NCI-H2107 (cell line): ENCODE results near the gene SMIM35.

Source experiments
- DNase-seq: peaks from one replicate; lab custom pipeline; 2025; lab: John Stamatoyannopoulos, UW

Gene SMIM35

DNA sequence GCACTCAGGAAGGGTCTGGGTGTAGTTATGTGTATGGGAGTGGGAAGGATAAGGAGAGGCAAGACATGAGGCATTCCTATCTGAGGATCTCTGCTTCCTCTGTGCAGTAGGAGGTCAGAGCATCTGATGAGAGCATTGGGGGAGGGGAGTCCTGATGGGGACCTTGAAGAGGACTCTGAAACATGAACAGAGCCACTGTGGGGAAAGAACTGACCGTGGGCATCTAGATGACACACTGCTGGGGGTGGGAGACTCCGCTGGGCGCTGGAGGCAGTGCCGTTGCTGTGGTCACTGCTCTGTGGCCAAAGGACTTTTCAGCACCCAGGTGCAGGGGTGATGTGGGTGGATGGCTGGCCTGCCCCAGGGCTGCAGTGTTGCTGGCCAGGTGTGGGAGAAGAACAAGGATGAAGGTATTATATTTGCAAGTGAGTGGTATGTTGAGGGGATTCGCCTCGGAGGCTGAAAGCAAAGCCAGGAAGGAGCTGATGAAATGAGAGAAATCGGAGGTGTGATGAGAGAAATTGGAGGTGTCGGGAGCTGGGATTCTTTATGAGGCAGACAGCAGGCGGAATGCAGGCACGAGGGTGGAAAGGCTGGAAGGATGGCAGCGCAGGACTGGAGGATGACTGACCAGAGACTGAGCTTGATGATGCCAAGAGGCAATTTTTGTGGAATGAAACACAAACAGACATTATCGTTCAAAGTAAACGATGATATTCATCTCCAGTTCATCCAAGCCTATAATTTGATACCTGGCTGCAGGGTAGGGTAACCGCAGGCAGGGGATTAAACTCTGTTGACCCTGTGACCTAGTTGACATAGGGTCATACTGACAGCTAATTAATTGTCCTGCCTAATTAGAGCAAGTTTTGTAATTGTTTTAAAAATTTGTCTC lies 29.3 kb downstream of the SMIM35 start:
- DNase-seq: no peak

DNA sequence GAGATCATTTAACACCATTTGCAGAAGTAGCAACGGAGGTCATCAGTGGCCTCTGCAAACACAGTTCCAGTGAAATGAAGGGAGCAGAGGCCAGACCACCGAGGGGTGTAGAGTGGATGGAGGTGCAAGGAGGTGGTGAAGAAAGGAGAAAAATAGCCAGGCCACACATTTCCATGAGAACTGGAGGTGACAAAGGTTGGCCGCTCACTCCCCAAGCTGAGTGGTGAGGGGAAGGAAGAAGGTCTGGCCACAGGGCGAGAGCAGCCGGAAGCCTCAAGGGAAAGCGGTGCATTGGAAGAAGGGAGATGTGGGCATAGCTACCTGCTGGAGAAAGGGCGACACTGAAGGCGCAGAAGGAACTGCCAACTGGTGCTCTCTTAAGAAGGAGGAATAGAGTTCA lies 30.0 kb downstream of the SMIM35 start:
- no peak for DNase-seq

DNA sequence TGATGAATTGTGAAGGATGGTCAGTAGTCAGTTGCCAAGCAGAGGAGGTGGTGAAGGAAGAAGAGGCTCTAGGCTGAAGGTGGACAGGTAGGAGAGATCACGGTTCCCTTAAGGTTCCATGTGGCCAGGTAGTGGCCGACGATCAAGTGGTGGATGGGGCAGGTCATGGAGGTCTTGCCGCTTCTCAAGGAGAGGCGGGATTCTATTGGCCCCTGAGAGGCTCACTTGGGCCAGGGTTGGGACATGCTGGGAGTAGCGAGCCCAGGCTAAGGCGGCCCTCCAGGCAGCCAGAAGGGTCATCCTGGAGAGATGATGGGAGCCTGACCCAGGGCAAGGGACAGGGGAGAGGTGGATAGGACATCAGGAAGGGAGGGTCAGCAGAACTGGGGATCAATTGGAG lies 30.8 kb downstream of the SMIM35 start:
- no peak for DNase-seq

DNA sequence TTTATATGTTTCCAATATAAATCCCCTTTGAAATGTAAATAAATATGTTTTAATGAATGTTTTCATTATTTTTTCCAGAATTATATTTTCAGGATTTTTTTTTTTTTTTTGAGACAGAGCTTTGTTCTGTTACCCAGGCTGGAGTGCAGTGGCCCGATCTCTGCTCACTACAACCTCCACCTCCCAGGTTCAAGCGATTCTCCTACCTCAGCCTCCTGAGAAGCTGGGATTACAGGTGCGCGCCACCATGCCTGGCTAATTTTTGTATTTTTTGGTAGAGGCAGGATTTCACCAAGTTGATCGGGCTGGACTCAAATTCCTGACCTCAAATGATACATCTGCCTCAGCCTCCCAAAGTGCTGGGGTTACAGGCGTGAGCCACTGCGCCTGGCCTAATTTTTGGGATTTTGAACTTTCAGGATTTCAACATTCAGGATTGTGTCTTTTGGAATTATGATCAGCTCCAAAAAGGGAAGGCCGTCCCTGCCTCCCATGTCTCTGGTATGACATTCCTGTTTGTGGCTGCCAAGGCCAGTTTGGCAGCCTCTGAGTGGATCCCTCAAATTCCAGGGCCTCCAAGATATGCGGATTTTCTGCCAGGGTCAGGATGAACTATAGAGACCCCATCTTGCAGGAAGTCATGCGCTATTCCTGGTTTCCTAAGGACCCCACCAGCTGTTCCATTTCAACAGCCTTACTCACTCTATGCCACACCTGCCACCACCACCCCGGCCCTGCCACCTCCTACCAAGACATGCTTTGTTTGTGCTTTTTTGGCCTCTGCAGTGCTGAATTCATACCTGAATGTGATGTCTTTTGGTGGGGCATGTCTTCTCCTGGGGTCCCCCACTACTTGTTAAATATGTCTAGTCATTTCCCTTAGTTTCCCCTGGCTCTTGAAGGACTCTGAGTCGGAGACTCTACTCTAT lies 31.8 kb downstream of the SMIM35 start:
- no peak for DNase-seq

DNA sequence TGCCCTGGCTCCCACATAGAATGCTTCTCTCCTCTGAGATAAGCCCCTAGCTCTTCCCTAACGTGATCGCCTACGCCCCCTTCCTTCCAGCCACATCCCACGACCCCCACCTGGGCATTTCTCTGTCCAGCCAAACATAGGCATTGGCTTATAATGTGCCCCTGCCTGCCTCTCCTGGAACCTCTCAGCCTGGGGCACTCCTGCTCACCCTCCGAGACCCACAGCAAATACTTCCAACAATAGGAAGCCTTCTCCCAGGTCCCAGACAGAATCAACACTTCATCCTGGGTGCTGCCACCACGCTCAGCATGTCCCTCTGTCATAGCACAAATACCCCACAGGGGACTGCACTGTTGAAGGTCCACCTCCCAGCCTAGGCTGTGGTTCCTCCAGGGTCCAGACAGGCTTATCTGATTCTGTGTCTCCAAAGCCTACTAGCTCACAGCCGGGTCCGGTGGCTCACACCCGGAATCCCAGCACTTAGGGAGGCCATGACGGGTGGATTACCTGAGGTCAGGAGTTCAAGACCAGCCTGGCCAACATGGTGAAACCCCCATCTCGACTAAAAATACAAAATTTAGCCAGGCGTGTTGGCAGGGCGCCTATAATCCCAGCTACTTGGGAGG lies 34.1 kb downstream of the SMIM35 start:
- no peak for DNase-seq

DNA sequence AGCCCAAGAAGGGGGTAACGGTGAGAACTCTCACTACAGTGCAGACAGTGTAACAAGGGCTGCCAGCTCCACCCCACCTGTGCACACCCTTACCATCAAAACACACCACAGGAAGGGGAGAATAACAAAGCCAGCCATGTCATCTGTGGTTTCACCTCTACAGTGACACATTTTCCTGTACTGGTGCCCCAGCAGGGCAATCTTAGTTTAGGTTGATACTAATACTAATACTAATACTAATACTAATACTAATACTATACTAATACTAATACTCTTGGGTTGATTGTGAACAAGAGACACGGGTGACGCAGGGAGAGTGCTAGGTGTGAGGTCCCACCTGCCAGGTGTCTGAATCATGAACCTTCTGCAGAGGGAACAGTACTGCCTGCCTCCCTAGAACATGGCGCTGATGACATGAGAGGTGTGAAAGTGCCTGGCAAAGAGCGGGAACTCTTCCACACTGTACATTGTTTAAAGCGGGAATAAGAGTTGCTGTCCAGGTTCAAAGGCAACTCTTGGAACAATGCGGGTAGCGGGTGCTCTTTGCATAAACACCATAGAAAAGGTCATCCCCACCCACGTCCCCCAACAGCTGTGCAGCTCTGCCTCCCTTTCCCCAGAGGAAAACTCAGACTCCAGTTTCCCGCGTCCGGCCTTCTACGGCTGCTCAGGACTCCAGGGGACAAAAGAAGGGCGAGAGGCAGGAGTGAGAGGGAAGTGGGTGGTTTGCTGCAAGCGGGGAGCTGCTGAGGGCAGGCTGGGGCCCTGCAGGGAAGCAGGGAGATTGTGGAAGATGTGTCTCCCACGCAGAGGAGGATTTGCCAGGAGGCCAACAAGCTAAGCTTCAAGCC lies 34.9 kb downstream of the SMIM35 start:
- no peak for DNase-seq

DNA sequence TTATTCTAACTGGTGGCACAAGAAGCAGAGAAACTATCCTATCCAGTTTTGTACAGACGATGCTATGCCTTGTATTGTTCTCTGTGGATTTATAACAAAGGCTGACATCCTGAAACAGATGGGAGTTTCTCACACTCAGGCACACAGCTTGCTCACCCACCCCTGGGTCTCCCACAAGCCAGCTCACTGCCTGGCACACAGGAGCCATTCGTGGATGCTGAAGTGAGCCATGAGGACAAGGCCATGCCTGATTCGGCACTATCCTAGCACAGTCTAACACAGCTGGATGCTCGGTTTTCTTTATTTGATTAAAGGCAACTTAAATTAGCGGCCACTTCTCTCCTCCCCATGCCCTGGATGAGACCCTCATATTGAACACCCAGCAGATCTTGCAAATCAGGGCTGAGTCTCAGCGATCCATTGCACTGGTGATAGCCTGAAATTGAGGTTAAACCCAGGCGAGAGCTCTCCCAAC lies 35.6 kb downstream of the SMIM35 start:
- no peak for DNase-seq

DNA sequence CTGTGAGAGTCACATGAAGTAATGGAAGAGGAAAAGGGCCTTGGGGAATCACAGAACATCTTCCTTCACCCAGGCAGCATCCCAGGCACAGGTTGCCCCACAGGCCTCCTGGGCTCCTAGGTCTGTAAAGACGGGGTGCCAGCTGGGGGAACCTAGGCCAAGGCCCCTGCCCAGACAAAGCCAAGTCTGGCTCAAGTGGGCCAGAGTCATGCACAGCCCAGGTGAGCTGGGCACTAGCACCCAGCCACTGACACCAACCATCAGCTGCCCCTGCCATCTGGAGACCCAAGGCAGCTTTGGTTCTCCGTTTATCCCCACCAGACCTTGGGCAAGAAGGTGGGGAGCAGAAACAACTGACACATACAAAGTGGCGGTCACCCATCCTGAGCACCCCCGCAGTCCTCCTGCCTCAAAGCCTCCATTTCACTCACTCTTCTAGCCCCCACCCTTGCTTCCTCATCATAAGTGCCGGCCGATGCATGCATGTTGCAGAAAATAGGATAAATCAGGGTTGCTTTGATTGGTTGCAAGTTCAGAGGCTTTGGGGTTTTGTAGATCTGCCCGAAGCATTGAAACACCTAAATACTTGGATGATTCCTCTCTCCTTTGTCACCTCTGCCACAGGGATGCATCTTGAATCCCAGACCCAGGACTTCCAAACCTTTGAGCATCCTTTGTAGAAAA lies 36.4 kb downstream of the SMIM35 start:
- DNase-seq: no peak

GRCh38 chr11:118049771-118050170 lies 37.0 kb downstream of the SMIM35 start:
- no peak for DNase-seq

- DNase-seq: no peak
Observed at GRCh38 chr11:118048472-118049370, 38.0 kb downstream of the SMIM35 start.

DNA sequence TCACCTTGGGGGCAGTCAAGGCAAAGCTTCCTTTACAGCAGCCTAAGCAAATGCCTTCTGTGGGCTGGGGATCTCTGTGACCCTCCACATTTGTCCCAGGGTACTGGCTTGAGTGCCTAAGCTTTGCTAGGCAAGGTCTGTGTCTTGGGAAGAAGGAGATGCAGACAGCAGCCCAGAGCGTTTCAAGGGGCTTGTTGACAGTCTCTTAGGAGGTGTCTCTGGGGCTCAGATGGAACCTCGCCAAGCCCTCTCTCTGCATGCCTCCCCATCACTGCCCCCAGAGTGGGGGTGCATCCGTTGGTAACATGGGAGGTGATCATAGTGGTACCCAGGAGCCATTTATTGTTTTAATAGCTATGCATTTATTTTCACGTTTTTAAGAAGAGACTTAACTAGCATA lies 39.0 kb downstream of the SMIM35 start:
- no peak for DNase-seq

GRCh38 chr11:118046964-118047700 lies 39.6 kb downstream of the SMIM35 start:
- DNase-seq: no peak

GRCh38 chr11:118046051-118046963 lies 40.5 kb downstream of the SMIM35 start:
- DNase-seq: no peak

GRCh38 chr11:118045191-118045590 lies 41.6 kb downstream of the SMIM35 start:
- peak; percentile 21 for DNase-seq

DNA sequence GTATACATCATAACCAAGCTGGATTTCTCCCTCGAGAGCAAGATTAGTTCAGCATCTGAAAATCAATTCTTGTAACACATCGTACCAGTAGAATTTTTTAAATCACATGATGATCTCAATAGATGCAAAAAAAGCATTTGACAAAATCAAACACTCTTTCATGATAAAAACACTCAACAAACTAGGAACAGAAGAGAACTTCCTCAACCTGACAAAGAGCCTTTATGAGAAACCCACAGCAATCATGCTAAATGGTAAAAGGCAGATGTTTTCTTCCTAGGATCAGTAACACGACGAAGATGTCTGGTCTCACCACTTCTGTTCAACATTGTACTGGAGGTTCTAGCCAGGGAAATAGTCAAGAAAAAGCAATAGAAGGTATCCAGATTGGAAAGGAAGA lies 44.0 kb downstream of the SMIM35 start:
- no peak for DNase-seq

DNA sequence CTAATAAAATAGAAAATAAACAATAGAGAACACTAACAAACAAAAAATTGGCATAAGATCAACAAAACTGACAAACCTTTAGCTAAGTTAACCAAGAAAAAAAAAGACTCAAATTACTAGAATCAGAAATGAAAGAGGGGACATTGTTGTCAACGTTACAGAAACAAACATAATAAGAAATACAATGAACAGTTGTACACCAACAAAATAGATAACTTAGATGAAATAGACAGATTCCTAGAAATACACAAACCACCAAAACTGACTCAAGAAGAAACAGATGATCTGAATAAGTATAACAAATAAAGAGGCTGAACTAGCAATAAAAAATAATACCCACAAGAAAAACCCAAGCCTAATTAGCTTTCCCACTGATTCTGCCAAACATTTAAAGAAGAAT lies 44.6 kb downstream of the SMIM35 start:
- no peak for DNase-seq

- DNase-seq: no peak
Observed at GRCh38 chr11:118033443-118033842, 53.3 kb downstream of the SMIM35 start.

DNA sequence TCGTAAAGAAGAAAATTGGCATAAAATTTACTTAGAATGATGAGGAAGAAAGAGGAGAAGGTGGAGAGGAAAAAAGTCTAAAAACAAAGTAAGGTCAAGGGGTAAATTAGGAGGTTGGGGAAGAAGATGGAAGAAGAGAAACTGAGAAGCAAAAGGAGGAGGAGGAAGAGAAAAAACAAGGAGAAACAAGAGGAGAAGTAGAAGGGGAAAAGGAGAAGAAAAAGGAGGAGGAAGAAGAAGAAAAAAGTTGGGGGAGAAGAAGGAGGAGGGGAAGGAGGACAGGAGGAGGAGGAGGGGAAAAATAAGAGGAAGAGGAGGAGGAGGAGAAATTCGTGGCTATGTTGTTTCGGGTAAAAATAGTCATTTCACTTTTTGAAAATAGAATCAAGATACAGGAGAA lies 58.1 kb downstream of the SMIM35 start:
- no peak for DNase-seq
